Measurements from ENCODE around the gene ZNF567.
"Not testable (repeated sequence)": the region's sequence is repeated elsewhere in the genome, so short reads cannot be mapped to it uniquely, and the experiment has no call there.

ZNF567 gene

GRCh38 chr19:36687214-36688056 lies at the start of gene ZNF567:
Gene ZNF567 (plus strand): TSS chr19:36687612. CDS start chr19:36694868, 7,256 bp downstream.
- peak; percentile 98 for DNase-seq

GRCh38 chr19:36638862-36639510 lies 48.4 kb upstream of the ZNF567 start:
- no peak for DNase-seq

GRCh38 chr19:36646746-36647145 lies 40.7 kb upstream of the ZNF567 start:
- DNase-seq = no peak

- DNase-seq = no peak
Observed at GRCh38 chr19:36652958-36653357, 34.5 kb upstream of the ZNF567 start.

- DNase-seq = no peak
Observed at GRCh38 chr19:36665832-36666231, 21.6 kb upstream of the ZNF567 start.

GRCh38 chr19:36668646-36669045 lies 18.8 kb upstream of the ZNF567 start:
- no peak for DNase-seq

- no peak for DNase-seq
Observed at GRCh38 chr19:36672368-36672767, 15.0 kb upstream of the ZNF567 start.

- no peak for DNase-seq
Observed at GRCh38 chr19:36674201-36674600, 13.2 kb upstream of the ZNF567 start.

GRCh38 chr19:36679455-36679854 lies 8.0 kb upstream of the ZNF567 start:
- DNase-seq = no peak

GRCh38 chr19:36685835-36686234 lies 1.6 kb upstream of the ZNF567 start:
- no peak for DNase-seq

- no peak for DNase-seq
Observed at GRCh38 chr19:36686365-36687213, 823 bp upstream of the ZNF567 start.

GRCh38 chr19:36688058-36688457 lies 646 bp downstream of the ZNF567 start:
- no peak for DNase-seq

GRCh38 chr19:36707134-36707533 lies 19.7 kb downstream of the ZNF567 start:
- no peak for DNase-seq

- no peak for DNase-seq
Observed at GRCh38 chr19:36709423-36709822, 22.0 kb downstream of the ZNF567 start.

- no peak for DNase-seq
Observed at GRCh38 chr19:36719687-36720556, 32.5 kb downstream of the ZNF567 start.

- DNase-seq = not testable (repeated sequence)
Observed at GRCh38 chr19:36736166-36736565, 48.8 kb downstream of the ZNF567 start.

GRCh38 chr19:36745870-36746269 lies 58.5 kb downstream of the ZNF567 start:
- DNase-seq = no peak

- DNase-seq = no peak
Observed at GRCh38 chr19:36747750-36748149, 60.3 kb downstream of the ZNF567 start.

GRCh38 chr19:36748431-36749275 lies 61.2 kb downstream of the ZNF567 start:
- no peak for DNase-seq

GRCh38 chr19:36749613-36750012 lies 62.2 kb downstream of the ZNF567 start:
- DNase-seq = not testable (repeated sequence)

- no peak for DNase-seq
Observed at GRCh38 chr19:36750066-36750691, 62.8 kb downstream of the ZNF567 start.
